GM12878 (cell line): Measurements from ENCODE around the gene EFHD2. TPM values are rescaled to one million over a fixed set of nuclear protein-coding genes. Genes with fewer than 3 reads are reported as not detected.

Source experiments
- ATAC-seq: fragments of 200-7000 bp; cut with Tn5 transposase; 3 replicates; pipeline ENCODE4 v1.9.1; 2020; ENCODE audit warnings: mild to moderate bottlenecking, moderate library complexity
- BruUV-seq: library from RNA; stranded (reverse); fragments of 400-500 nt; replicated peaks from 2 replicates; lab custom pipeline; 2021; lab: Mats Ljungman, UMichigan
- CTCF ChIA-PET: fragments of 300-600 bp; sonication (Branson Sonifier 250); formaldehyde crosslinking; extraction: SDS; loops from one replicate; lab custom pipeline; 2021; ENCODE audit warnings: inconsistent platforms; lab: Yijun Ruan, JAX
- POLR2A ChIA-PET: fragments of 350-600 bp; formaldehyde crosslinking; extraction: SDS; loops from one replicate; lab custom pipeline; 2021; ENCODE audit warnings: inconsistent platforms; lab: Charles Lee
- RAD21 ChIA-PET: fragments of 300-600 bp; sonication (Branson Sonifier 250); formaldehyde crosslinking; loops from one replicate; lab custom pipeline; 2023; ENCODE audit warnings: antibody characterized with exemption; ENCODE audit not compliant: unreplicated experiment; lab: Charles Lee
- SMC1A ChIA-PET: fragments of 300-600 bp; sonication (Branson Sonifier 250); formaldehyde crosslinking; loops from one replicate; lab custom pipeline; 2023; ENCODE audit not compliant: unreplicated experiment, uncharacterized antibody; lab: Charles Lee
- DNase-seq: peaks from one replicate; pipeline ENCODE4 v3.0.0-alpha.2; 2011; ENCODE audit warnings: low read depth, low spot score
- FAIRE-seq: peaks from 3 replicates; lab custom pipeline; 2011; peaks lifted over from hg19 to GRCh38; lab: Jason Lieb, UNC
- H2AFZ ChIP-seq: 2 replicates; pipeline ENCODE4 v1.6.0; 2011; ENCODE audit warnings: low read depth, low read length, control low read depth; ENCODE audit not compliant: control insufficient read depth
- H3K27ac ChIP-seq: 2 replicates; pipeline ENCODE4 v1.5.1; 2011; ENCODE audit warnings: control low read depth; ENCODE audit not compliant: control insufficient read depth, insufficient read depth
- H3K27me3 ChIP-seq, 2 experiments: replicated peaks in 1 of 2; 2 replicates each; pipeline versions ENCODE4 v1.6.0 to v1.6.1; 2011; ENCODE audit warnings: low read length in 1 of 2; ENCODE audit not compliant: control insufficient read depth in 2 of 2, insufficient read depth in 2 of 2
- H3K36me3 ChIP-seq, 2 experiments: 2 replicates each; pipeline ENCODE4 v1.5.1; 2011; ENCODE audit warnings: low read length in 1 of 2; ENCODE audit not compliant: control insufficient read depth in 2 of 2, insufficient read depth in 2 of 2
- H3K4me1 ChIP-seq: 2 replicates; pipeline ENCODE4 v1.6.1; 2011; ENCODE audit warnings: mild to moderate bottlenecking, low read length, moderate library complexity, mixed read lengths; ENCODE audit not compliant: control insufficient read depth, insufficient read depth
- H3K4me2 ChIP-seq: 2 replicates; pipeline ENCODE4 v1.6.0; 2011; ENCODE audit warnings: control low read depth; ENCODE audit not compliant: control insufficient read depth, insufficient read depth
- H3K4me3 ChIP-seq: fragments of 200-600 bp; sonication (generic); 2 replicates; pipeline ENCODE4 v1.5.1; 2016
- H3K79me2 ChIP-seq: 2 replicates; pipeline ENCODE4 v1.6.0; 2011; ENCODE audit warnings: low read length; ENCODE audit not compliant: control insufficient read depth, insufficient read depth
- H3K9ac ChIP-seq: 2 replicates; pipeline ENCODE4 v1.8.0; 2011; ENCODE audit warnings: low read length, control low read depth, mixed read lengths; ENCODE audit not compliant: control insufficient read depth, insufficient read depth
- H3K9me3 ChIP-seq: replicated peaks from 3 replicates; pipeline ENCODE4 v1.5.1; 2011; ENCODE audit warnings: mild to moderate bottlenecking, low read length; ENCODE audit not compliant: control insufficient read depth, insufficient read depth
- H4K20me1 ChIP-seq: 2 replicates; pipeline ENCODE4 v1.6.0; 2011; ENCODE audit not compliant: control insufficient read depth, insufficient read depth
- ATF7 ChIP-seq: fragments of 450-650 bp; IDR thresholded peaks from 2 replicates; pipeline ENCODE4 v1.6.1; 2016; ENCODE audit warnings: low read depth, mild to moderate bottlenecking
- CHD1 ChIP-seq: IDR thresholded peaks from 2 replicates; pipeline ENCODE4 v1.6.1; 2012; ENCODE audit warnings: low read depth, low read length, improper control_type of control experiment
- DPF2 ChIP-seq: fragments of 450-650 bp; IDR thresholded peaks from 2 replicates; pipeline ENCODE4 v1.6.1; 2017; ENCODE audit warnings: mild to moderate bottlenecking
- ELK1 ChIP-seq: IDR thresholded peaks from 2 replicates; pipeline ENCODE4 v1.6.1; 2012; ENCODE audit warnings: low read depth, low read length, improper control_type of control experiment
- EZH2 ChIP-seq: IDR thresholded peaks from 2 replicates; pipeline ENCODE4 v1.6.1; 2012; ENCODE audit warnings: low read depth, mild to moderate bottlenecking, control low read depth, inconsistent platforms, low read length, borderline replicate concordance; ENCODE audit not compliant: control insufficient read depth
- FOXK2 ChIP-seq: fragments of 450-650 bp; IDR thresholded peaks from 2 replicates; pipeline ENCODE4 v1.6.1; 2017; ENCODE audit warnings: mild to moderate bottlenecking, moderate library complexity
- HDGF ChIP-seq: fragments of 450-650 bp; IDR thresholded peaks from 2 replicates; pipeline ENCODE4 v1.6.1; 2016; ENCODE audit warnings: antibody characterized with exemption
- PAX5 ChIP-seq: IDR thresholded peaks from 2 replicates; pipeline ENCODE4 v1.6.1; 2011; ENCODE audit warnings: low read depth, low read length, borderline replicate concordance
- PAX8 ChIP-seq: fragments of 450-650 bp; IDR thresholded peaks from 2 replicates; pipeline ENCODE4 v1.6.1; 2017; ENCODE audit warnings: mild to moderate bottlenecking, moderate library complexity
- RB1 ChIP-seq: fragments of 450-650 bp; formaldehyde crosslinking; IDR thresholded peaks from 2 replicates; pipeline ENCODE4 v1.6.1; 2017; ENCODE audit warnings: mild to moderate bottlenecking, borderline replicate concordance
- RCOR1 ChIP-seq: conservative IDR thresholded peaks from 2 replicates; pipeline ENCODE4 v1.6.1; 2012; ENCODE audit warnings: low read depth, low read length, improper control_type of control experiment
- SPI1 ChIP-seq: IDR thresholded peaks from 2 replicates; pipeline ENCODE4 v1.6.1; 2011; ENCODE audit warnings: low read depth, mild to moderate bottlenecking, low read length, moderate library complexity, borderline replicate concordance; ENCODE audit not compliant: insufficient read depth
- TBL1XR1 ChIP-seq: IDR thresholded peaks from 2 replicates; pipeline ENCODE4 v1.6.1; 2012; ENCODE audit warnings: low read depth, low read length, improper control_type of control experiment
- YY1 ChIP-seq: IDR thresholded peaks from 2 replicates; pipeline ENCODE4 v1.6.1; 2011; ENCODE audit warnings: low read depth, mild to moderate bottlenecking, low read length
- WGBS: methylation state at CpG from one replicate; pipeline ENCODE4 v1.1.6; 2016; ENCODE audit warnings: low lambda C conversion rate; ENCODE audit not compliant: insufficient replicate concordance, insufficient coverage; ENCODE audit errors: missing lambda C conversion rate; 5-methylcytosine and 5-hydroxymethylcytosine counted together
- in situ Hi-C: fragments of 300-500 bp; cut with MboI; formaldehyde crosslinking; loops from 9 replicates; pipeline ENCODE4 v1.14.3; 2018; ENCODE audit warnings: mixed read lengths
- intact Hi-C: fragments of 100-400 bp; cut with micrococcal nuclease; formaldehyde crosslinking; loops from one replicate; pipeline ENCODE4 v1.14.2; 2022; ENCODE audit not compliant: unreplicated experiment
- polyA plus RNA-seq, 11 experiments: library from polyadenylated mRNA; depleted of rRNA in 4 of 11; unstranded in 6 of 11; stranded (reverse) in 5 of 11; fragments of >200 nt; fragmentation: Nextera tagmentation in 4 of 11; fragmentation: Illumina TruSeq in 1 of 11; extraction: Ambion mirVana in 4 of 11; extraction: Trizol in 1 of 11; gene quantifications; 1 replicate in 1 of 11; 2 replicates in 10 of 11; pipeline versions ENCODE4 v1.2.1 to v1.2.3, GENCODE V29; 2011 to 2016; ENCODE audit warnings: inconsistent platforms in 2 of 11, missing spikeins in 2 of 11, low read depth in 1 of 11
- total RNA-seq, 4 experiments: library from RNA; depleted of rRNA in 3 of 4; stranded (reverse); fragments of >200 nt in 3 of 4; fragmentation: Illumina TruSeq in 1 of 4; extraction: Trizol in 1 of 4; gene quantifications; 2 replicates each; pipeline versions ENCODE4 v1.2.1 to v1.2.3, GENCODE V29; 2013 to 2021
- TF ChIP-seq, protein P1 (sequence below): IDR thresholded peaks from 2 replicates; pipeline ENCODE4 v1.6.1; 2011; ENCODE audit warnings: mild to moderate bottlenecking, low read depth, low read length, moderate library complexity; ENCODE audit not compliant: insufficient replicate concordance

Gene EFHD2
- total and polyA plus RNA-seq, 10 of the 15 experiments (the other 5 are each of a cell fraction or from before 2014, with no cell fraction given): 4.0 to 114 (median 66.1) TPM

GRCh38 chr1:15425958-15426357 lies 16.3 kb downstream of the EFHD2 start:
- ATAC-seq: no peak
- SMC1A ChIA-PET: no interaction called here
- H3K4me3 ChIP-seq: no peak overlapping the region
- no peak overlapping the region for H3K4me2 ChIP-seq
- no peak for FAIRE-seq
- peaks cover 4% of the 10 kb centered on the region; the same call in 1 of the 2 replicates for H4K20me1 ChIP-seq
- H3K4me1 ChIP-seq: no peaks in the 10 kb centered on the region
- no peak overlapping the region for H3K9ac ChIP-seq
- in situ Hi-C loops: loop anchor here (5.0 kb wide), 1 partner anchor 99 kb away; no protein-coding TSS in a partner anchor
- H3K36me3 ChIP-seq: peaks cover 6 to 23% of the 10 kb centered on the region in 2 experiments; a peak in 3 of 4 replicates
- TF ChIP-seq DPF2 (no peak), HDGF (no peak), RB1 (no peak)
- no peak overlapping the region for H2AFZ ChIP-seq
- no peak for DNase-seq
- intact Hi-C loops: no loop called here
- 74% methylated on average over 6 of the region's 6 CpGs for WGBS
- H3K79me2 ChIP-seq: peaks cover 11% of the 10 kb centered on the region
- no peak overlapping the region for H3K27ac ChIP-seq
- H3K9me3 ChIP-seq: no peaks in the 10 kb centered on the region
- RAD21 ChIA-PET: interaction anchor here (0.8 kb wide), 1 partner anchor 103 kb away, joined by 3 read pairs; no protein-coding TSS in a partner anchor
- CTCF ChIA-PET: no interaction called here
- BruUV-seq: no TSS peak
- POLR2A ChIA-PET: no interaction called here
- no peaks in the 10 kb centered on the region for H3K27me3 ChIP-seq

DNA sequence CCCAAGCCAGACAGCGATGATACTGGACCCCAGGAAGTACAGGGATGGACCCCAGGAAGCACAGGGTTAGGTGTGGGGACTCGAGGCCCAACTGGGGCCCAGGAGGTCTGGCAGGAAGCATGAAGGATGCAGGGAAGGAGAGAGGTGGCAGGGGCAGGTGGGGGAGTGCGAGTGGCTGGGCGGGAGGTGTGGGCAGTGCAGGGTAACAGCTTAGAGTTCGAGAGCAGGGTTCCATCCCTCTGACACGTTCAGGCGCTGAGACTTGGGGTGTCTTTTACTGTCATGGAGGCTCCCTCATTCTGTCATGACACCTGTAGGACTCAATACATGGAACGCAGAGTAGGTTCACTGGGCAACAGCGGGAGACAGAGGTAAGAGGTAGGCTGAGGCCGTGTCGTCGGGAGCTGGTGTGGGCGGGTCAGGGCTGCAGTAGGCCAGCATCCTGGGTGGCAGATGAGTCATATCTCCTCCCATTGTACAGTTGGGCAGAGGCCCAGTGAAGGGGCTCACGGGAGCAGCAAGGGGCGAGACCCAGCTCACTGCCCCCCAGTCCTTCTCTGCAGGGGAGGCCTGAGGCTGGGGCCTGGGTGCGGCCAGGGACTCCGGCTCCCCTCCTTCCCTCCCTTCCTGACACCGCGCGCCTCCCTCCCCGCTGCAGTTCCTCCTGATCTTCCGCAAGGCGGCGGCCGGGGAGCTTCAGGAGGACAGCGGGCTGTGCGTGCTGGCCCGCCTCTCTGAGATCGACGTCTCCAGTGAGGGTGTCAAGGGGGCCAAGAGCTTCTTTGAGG lies 17.0 kb downstream of the EFHD2 start:
- ChIA-PET RAD21 (interaction anchor here (1.5 kb wide), 1 partner anchor 103 kb away, joined by 5 read pairs; no protein-coding TSS in a partner anchor), SMC1A (interaction anchor here (0.8 kb wide), 1 partner anchor 103 kb away, joined by 5 read pairs; no protein-coding TSS in a partner anchor), POLR2A (no interaction called here), CTCF (interaction anchor here (1.0 kb wide), 1 partner anchor 103 kb away, joined by 3 read pairs; no protein-coding TSS in a partner anchor)
- no peak overlapping the region for H3K9ac ChIP-seq
- in situ Hi-C loops: loop anchor here (5.0 kb wide), 1 partner anchor 99 kb away; no protein-coding TSS in a partner anchor
- H3K36me3 ChIP-seq: peaks cover 6 to 23% of the 10 kb centered on the region in 2 experiments; a peak in 3 of 4 replicates
- intact Hi-C loops: no loop called here
- WGBS: 86% methylated on average over 29 of the region's 30 CpGs
- peaks cover 6% of the 10 kb centered on the region for H3K79me2 ChIP-seq
- H2AFZ ChIP-seq: no peak overlapping the region
- no peak overlapping the region for H3K4me2 ChIP-seq
- peaks cover 4% of the 10 kb centered on the region; the same call in 1 of the 2 replicates for H4K20me1 ChIP-seq
- H3K27ac ChIP-seq: no peak overlapping the region
- no peaks in the 10 kb centered on the region for H3K9me3 ChIP-seq
- H3K4me1 ChIP-seq: no peaks in the 10 kb centered on the region
- H3K4me3 ChIP-seq: no peak overlapping the region
- FAIRE-seq: no peak
- H3K27me3 ChIP-seq: no peaks in the 10 kb centered on the region
- DNase-seq: no peak
- BruUV-seq: no TSS peak
- ATAC-seq: no peak
- TF ChIP-seq RCOR1 (no peak), TBL1XR1 (no peak), EZH2 (no peak), SPI1 (no peak), ELK1 (no peak), CHD1 (no peak), FOXK2 (no peak), PAX8 (no peak), PAX5 (no peak), YY1 (no peak), ATF7 (no peak)
- TF ChIP-seq, protein P1, sequence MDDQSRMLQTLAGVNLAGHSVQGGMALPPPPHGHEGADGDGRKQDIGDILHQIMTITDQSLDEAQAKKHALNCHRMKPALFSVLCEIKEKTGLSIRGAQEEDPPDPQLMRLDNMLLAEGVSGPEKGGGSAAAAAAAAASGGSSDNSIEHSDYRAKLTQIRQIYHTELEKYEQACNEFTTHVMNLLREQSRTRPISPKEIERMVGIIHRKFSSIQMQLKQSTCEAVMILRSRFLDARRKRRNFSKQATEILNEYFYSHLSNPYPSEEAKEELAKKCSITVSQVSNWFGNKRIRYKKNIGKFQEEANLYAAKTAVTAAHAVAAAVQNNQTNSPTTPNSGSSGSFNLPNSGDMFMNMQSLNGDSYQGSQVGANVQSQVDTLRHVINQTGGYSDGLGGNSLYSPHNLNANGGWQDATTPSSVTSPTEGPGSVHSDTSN: no peak
